Activated CD4-positive, alpha-beta memory T cell treated with anti-CD3 and anti-CD28 coated beads for 36 hours (primary cell): ENCODE results near the gene PFKL. TPM values are rescaled to one million over a fixed set of nuclear protein-coding genes. Genes with fewer than 3 reads are reported as not detected.

Experiments
- CTCF ChIA-PET: fragments of 350-600 bp; sonication (Branson Sonifier 250); formaldehyde crosslinking; loops from one replicate; lab custom pipeline; 2021; ENCODE audit warnings: antibody characterized with exemption, inconsistent platforms; lab: Charles Lee
- POLR2A ChIA-PET: fragments of 350-600 bp; sonication (Branson Sonifier 250); formaldehyde crosslinking; loops from one replicate; lab custom pipeline; 2021; ENCODE audit warnings: antibody characterized with exemption; lab: Charles Lee
- DNase-seq: peaks from one replicate; pipeline ENCODE4 v3.0.0-alpha.2; 2020
- H3K27ac Mint-ChIP-seq: one replicate; pipeline ENCODE4 v1.8.0; 2021; ENCODE audit warnings: mixed read lengths
- H3K27me3 Mint-ChIP-seq: one replicate; pipeline ENCODE4 v1.8.0; 2021; ENCODE audit warnings: mixed read lengths
- H3K36me3 Mint-ChIP-seq: one replicate; pipeline ENCODE4 v1.8.0; 2021; ENCODE audit warnings: mixed read lengths
- H3K4me1 Mint-ChIP-seq: one replicate; pipeline ENCODE4 v1.8.0; 2021; ENCODE audit warnings: low read depth, mixed read lengths
- H3K4me3 Mint-ChIP-seq: one replicate; pipeline ENCODE4 v1.8.0; 2021; ENCODE audit warnings: mild to moderate bottlenecking, mixed read lengths
- H3K9me3 Mint-ChIP-seq: one replicate; pipeline ENCODE4 v1.8.0; 2021; ENCODE audit warnings: mixed read lengths
- intact Hi-C: fragments of 100-400 bp; cut with micrococcal nuclease; formaldehyde crosslinking; loops from one replicate; pipeline ENCODE4 v1.15.1; 2023
- total RNA-seq, 2 experiments: library from RNA; stranded (reverse); gene quantifications; one replicate each; pipeline ENCODE4 v1.2.3, GENCODE V29; 2021

PFKL gene
- total RNA-seq, 2 experiments from 2014 or later, result 197 to 210 TPM

DNA sequence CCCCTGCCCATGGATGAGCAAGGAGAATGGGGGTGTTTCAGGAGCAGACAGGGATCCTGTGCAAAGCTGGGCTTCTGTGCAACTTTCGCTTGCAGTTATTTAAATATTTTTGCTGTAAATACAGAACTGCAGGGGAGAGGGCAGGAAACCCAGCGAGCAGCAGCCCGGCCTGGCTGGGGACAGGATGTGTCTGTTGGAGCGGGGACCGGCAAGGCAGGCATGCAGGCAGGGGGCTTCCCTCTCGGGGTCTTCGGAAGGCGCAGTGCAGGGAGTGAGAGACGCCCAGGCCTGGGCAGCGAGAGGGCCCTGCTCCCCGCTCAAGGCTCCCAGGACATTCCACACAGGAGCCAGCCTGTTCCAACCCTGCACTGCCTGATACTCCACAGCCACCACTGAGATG, 15.9 kb upstream of the PFKL start:
- intact Hi-C loops, result no loop called here
- no peak for DNase-seq
- ChIA-PET CTCF (no interaction called here), POLR2A (no interaction called here)
- no peak overlapping the region for H3K4me3 Mint-ChIP-seq
- H3K27me3 Mint-ChIP-seq, result peaks cover 3% of the 10 kb centered on the region
- no peak overlapping the region for H3K27ac Mint-ChIP-seq
- H3K4me1 Mint-ChIP-seq, result no peaks in the 10 kb centered on the region
- no peaks in the 10 kb centered on the region for H3K36me3 Mint-ChIP-seq
- H3K9me3 Mint-ChIP-seq, result no peaks in the 10 kb centered on the region

DNA sequence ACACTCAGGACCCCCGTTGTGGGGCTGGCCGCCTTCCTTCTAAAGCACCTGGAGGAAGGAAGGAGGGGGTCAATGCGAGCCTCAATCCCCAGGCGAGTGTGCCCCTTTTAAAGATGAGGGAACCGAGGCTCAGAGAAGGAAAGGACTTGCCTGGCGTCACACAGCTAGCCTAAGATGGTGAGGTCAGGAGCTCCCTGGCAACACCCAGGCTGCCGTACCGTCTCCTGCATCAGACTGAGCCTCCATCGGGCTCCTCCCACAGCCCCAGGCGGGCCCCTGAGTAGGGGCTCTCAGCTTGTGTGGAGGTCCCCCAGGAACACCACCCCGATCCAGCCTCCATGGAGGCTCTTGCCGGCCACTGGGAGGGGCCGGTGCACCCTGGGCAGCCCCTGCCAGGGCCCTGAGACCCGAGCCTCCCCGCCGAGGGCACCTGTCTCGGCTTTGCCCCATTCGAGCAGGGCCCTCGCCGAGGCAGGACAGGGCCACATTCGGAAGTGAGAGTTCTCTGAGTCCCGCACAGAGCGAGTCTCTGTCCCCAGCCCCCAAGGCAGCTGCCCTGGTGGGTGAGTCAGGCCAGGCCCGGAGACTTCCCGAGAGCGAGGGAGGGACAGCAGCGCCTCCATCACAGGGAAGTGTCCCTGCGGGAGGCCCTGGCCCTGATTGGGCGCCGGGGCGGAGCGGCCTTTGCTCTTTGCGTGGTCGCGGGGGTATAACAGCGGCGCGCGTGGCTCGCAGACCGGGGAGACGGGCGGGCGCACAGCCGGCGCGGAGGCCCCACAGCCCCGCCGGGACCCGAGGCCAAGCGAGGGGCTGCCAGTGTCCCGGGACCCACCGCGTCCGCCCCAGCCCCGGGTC, 14.5 kb upstream of the PFKL start, which contains the start of gene AIRE:
TSS of gene AIRE (plus strand) at position 739 of the 855 bp plus-strand sequence. CDS start 131 bp downstream, outside the sequence.
- intact Hi-C loops, result no loop called here
- ChIA-PET POLR2A (no interaction called here), CTCF (no interaction called here)
- no peaks in the 10 kb centered on the region for H3K9me3 Mint-ChIP-seq
- H3K27ac Mint-ChIP-seq, result no peak within 1 kb of the TSS
- H3K4me1 Mint-ChIP-seq, result no peaks in the 10 kb centered on the region
- no peaks in the 10 kb centered on the region for H3K36me3 Mint-ChIP-seq
- DNase-seq, result no peak
- H3K4me3 Mint-ChIP-seq, result no peak within 1 kb of the TSS
- H3K27me3 Mint-ChIP-seq, result peaks cover 3% of the 10 kb centered on the region

DNA sequence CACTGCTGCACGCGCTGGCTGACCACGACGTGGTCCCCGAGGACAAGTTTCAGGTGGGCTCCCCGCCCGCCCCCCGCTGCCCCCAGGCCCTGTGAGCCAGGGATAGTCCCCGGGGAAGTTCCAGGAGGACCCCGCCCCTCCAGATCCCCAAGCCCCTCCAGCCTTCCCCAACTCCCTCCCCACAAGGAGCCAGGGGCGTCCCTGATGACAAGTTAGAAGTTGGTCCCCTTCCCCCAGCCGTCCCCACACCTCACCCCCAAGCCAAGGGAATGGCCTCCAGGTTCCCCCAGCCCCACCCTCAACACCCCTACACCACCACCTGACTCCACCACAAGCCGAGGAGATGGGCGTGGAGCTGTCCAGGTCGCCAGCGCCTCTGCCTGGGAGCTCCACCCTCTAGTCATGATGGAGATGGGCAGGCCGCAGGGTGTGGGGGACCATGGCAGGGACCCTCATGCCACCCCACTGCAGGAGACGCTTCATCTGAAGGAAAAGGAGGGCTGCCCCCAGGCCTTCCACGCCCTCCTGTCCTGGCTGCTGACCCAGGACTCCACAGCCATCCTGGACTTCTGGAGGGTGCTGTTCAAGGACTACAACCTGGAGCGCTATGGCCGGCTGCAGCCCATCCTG, 13.7 kb upstream of the PFKL start:
- CTCF ChIA-PET, result interaction anchor here (2.3 kb wide), 1 partner anchor 11 kb away, joined by 11 read pairs; no protein-coding TSS in a partner anchor
- Mint-ChIP-seq H3K36me3 (no peaks in the 10 kb centered on the region), H3K4me1 (no peaks in the 10 kb centered on the region), H3K27ac (no peak overlapping the region), H3K27me3 (peaks cover 3% of the 10 kb centered on the region), H3K4me3 (no peak overlapping the region), H3K9me3 (no peaks in the 10 kb centered on the region)
- POLR2A ChIA-PET, result interaction anchor here (1.1 kb wide), 1 partner anchor 12 kb away, joined by 3 read pairs; no protein-coding TSS in a partner anchor
- DNase-seq, result no peak
- intact Hi-C loops, result no loop called here

DNA sequence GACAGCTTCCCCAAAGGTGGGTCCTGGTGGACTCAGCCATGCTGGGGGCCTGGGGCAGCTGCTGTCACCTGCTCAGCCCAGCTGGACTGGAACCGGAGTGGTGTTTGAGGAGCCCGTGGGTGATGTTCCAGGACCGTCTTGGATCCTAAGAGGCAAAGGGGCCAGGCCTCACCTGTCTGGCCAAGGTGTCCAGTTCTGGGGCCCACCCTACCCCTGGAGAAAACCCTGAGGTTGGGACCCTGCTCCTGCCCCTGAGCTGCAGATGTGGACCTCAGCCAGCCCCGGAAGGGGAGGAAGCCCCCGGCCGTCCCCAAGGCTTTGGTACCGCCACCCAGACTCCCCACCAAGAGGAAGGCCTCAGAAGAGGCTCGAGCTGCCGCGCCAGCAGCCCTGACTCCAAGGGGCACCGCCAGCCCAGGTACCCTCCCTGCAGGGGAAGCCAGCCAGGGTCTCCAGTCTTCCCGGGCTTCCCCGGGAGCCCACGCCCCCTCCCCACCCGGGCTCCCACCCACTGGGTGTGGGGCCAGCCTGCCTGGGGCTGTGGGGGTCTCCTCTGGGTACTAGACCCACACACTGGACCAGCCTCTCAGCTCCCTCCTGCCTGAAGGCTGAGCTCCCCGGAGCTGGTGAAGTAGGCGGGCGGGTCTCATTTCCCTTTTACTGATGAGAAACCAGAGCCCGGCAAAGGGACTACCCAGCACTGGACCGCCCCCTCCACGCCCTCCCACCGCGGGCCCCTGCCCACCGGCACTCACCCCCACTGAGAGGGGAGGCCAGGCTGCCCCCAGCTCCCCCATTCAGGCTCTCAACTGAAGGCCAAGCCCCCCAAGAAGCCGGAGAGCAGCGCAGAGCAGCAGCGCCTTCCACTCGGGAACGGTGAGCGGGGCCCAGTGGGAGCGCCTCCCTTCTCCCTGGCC, 12.9 kb upstream of the PFKL start:
- ChIA-PET POLR2A (interaction anchor here (1.1 kb wide), 1 partner anchor 11 kb away, joined by 3 read pairs; no protein-coding TSS in a partner anchor), CTCF (interaction anchor here (2.3 kb wide), 1 partner anchor 10 kb away, joined by 11 read pairs; no protein-coding TSS in a partner anchor)
- no peak for DNase-seq
- intact Hi-C loops, result no loop called here
- Mint-ChIP-seq H3K9me3 (no peaks in the 10 kb centered on the region), H3K36me3 (no peaks in the 10 kb centered on the region), H3K4me1 (no peaks in the 10 kb centered on the region), H3K27me3 (peaks cover 3% of the 10 kb centered on the region), H3K4me3 (no peak overlapping the region), H3K27ac (no peak overlapping the region)

DNA sequence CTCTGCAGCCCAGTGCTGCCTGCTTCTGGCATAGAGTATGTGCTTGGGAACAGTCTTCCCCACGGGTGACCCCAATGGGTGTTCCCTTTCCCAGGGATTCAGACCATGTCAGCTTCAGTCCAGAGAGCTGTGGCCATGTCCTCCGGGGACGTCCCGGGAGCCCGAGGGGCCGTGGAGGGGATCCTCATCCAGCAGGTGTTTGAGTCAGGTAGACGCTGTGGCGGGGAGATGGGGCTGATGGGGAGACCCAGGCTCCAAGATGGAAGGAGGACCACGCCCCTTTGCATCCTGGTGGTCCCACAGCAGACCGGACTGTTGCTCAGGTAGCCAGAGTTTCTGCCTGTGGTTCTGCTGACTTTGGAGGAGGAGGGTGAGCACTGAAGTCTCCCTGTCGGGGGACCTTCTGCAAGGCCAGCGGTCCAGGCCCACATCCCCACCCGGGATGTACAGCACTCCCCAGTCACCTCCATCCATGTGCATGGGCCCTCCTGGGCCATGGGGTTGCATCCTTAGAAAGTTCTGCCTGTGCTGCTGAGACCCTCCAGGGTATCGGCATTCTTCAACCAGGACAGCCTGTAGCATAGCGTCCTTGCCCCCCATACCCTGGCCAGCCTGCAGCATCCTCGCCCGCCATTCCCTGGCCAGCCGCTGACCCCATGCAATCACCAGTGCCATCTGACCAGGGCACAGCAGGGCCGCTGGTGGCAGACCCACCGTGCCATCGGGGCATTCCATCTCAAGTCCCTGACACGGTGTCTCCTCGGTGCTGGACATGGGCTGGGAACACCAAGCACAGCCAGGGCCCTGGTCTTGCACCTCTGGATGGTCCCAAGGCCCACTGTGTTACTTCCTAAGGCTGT, 11.4 kb upstream of the PFKL start:
- no peak overlapping the region for H3K27ac Mint-ChIP-seq
- H3K4me1 Mint-ChIP-seq, result no peaks in the 10 kb centered on the region
- no peaks in the 10 kb centered on the region for H3K36me3 Mint-ChIP-seq
- intact Hi-C loops, result no loop called here
- ChIA-PET CTCF (interaction anchor here (2.3 kb wide), 1 partner anchor 9 kb away, joined by 11 read pairs; no protein-coding TSS in a partner anchor), POLR2A (no interaction called here)
- H3K4me3 Mint-ChIP-seq, result no peak overlapping the region
- H3K27me3 Mint-ChIP-seq, result peaks cover 3% of the 10 kb centered on the region
- no peak for DNase-seq
- H3K9me3 Mint-ChIP-seq, result no peaks in the 10 kb centered on the region

DNA sequence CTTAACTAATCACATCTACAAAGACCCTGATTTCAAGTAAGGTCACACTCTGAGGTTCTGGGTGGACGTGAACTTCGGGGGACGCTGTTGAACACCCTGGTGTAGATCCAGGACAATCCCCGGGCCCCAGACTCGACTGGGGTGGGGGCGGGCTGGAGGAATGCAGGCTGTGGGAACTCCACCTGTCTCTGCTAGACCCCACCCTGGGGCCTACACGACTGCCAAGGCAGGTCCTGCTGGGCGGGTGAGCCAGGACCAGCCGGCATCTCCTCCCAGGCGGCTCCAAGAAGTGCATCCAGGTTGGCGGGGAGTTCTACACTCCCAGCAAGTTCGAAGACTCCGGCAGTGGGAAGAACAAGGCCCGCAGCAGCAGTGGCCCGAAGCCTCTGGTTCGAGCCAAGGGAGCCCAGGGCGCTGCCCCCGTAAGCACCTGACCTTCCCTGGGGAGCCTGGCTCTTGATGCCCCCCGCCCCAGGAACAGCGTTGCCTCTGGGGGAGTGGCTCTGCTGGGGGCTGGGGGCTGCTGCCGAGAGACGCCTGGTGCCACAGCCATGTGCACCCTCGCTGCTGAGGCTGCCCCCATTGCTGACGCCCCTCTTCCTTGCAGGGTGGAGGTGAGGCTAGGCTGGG, 10.4 kb upstream of the PFKL start:
- Mint-ChIP-seq H3K4me3 (no peak overlapping the region), H3K27ac (no peak overlapping the region), H3K4me1 (no peaks in the 10 kb centered on the region), H3K27me3 (peaks cover 3% of the 10 kb centered on the region), H3K9me3 (no peaks in the 10 kb centered on the region), H3K36me3 (no peaks in the 10 kb centered on the region)
- no peak for DNase-seq
- CTCF ChIA-PET, result no interaction called here
- intact Hi-C loops, result no loop called here
- POLR2A ChIA-PET, result no interaction called here

DNA sequence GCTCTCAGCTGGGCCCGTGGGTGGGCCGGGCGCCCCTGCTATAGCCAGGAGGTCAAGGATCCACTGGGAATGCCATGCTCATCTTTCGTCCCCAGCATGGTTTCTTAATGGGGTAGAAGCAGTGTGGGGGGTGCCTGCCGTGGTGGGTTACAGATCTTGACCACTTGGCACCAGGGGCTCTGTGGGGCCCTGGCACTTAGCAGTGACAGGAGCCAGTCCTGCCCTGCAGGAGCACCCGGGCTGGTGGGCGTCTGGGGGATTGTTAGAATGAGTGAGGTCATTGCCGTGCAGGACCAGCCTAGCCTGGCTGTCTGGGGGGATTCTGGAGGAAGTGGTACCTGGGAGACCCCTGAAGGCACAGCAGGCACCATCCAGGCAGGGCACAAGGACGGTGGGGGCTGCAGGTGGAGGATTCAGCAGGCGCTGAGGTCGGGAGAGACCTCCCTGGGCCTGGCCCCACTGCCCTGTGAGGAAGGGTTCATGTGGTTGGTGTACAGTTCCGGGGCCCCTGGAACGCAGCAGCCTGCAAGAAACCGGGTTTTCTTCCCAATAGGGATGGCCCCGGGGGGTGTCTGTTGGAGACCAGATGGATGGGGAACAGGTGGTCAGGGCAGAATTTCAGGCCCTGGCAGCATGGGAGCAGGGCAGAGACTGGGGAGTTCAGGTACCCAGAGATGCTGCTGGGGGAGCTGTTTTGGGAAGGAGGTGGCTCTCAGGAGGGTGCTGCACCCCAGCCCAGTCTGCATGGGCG, 9.4 kb upstream of the PFKL start:
- CTCF ChIA-PET, result no interaction called here
- intact Hi-C loops, result no loop called here

DNA sequence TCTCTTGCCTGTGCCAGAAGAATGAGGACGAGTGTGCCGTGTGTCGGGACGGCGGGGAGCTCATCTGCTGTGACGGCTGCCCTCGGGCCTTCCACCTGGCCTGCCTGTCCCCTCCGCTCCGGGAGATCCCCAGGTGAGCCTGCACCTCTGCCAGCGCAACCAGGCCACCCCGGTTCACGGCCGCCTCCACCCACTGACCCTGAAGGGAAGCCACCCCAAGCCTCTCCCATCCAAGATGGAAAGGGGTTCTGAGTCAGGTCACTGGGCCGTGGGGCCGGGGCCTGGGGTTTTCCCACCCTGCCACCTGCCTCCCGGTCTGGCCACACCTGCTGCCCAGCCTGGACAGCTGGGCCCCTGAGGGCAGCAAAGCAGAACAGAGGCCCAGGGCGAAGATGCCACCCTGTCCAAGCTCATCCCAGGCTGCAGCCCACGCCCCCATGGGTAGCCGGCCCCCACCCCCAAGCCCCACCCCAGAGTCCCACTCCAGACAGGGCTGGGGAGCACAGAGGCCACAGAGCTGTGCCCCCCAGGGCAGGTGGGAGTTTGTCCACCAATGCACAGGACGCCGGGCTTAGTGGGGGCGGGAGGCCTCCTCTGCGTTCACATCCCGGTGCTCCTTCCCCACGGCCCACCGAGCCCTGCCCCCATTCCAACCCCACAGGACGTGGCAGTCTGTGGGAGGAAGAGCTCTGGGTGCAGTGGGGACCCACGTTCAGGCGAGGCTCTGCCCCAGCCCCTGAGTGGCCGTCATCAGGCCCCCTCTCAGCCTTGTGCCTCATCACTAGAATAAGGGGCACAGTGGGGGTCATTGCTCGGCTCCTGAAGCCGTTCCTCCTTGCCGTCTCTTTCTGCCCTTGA, 8.5 kb upstream of the PFKL start:
- Mint-ChIP-seq H3K36me3 (no peaks in the 10 kb centered on the region), H3K4me1 (peaks cover 5% of the 10 kb centered on the region), H3K27me3 (peaks cover 3% of the 10 kb centered on the region), H3K4me3 (no peak overlapping the region), H3K9me3 (no peaks in the 10 kb centered on the region), H3K27ac (no peak overlapping the region)
- ChIA-PET POLR2A (no interaction called here), CTCF (no interaction called here)
- intact Hi-C loops, result no loop called here
- DNase-seq, result no peak

More for the DNA sequence above, 9.4 kb upstream of the PFKL start:
- no peaks in the 10 kb centered on the region for H3K9me3 Mint-ChIP-seq
- H3K4me3 Mint-ChIP-seq, result no peak overlapping the region
- peaks cover 5% of the 10 kb centered on the region for H3K4me1 Mint-ChIP-seq
- H3K27ac Mint-ChIP-seq, result no peak overlapping the region
- no peak for DNase-seq
- H3K27me3 Mint-ChIP-seq, result peaks cover 3% of the 10 kb centered on the region
- POLR2A ChIA-PET, result no interaction called here
- H3K36me3 Mint-ChIP-seq, result no peaks in the 10 kb centered on the region

DNA sequence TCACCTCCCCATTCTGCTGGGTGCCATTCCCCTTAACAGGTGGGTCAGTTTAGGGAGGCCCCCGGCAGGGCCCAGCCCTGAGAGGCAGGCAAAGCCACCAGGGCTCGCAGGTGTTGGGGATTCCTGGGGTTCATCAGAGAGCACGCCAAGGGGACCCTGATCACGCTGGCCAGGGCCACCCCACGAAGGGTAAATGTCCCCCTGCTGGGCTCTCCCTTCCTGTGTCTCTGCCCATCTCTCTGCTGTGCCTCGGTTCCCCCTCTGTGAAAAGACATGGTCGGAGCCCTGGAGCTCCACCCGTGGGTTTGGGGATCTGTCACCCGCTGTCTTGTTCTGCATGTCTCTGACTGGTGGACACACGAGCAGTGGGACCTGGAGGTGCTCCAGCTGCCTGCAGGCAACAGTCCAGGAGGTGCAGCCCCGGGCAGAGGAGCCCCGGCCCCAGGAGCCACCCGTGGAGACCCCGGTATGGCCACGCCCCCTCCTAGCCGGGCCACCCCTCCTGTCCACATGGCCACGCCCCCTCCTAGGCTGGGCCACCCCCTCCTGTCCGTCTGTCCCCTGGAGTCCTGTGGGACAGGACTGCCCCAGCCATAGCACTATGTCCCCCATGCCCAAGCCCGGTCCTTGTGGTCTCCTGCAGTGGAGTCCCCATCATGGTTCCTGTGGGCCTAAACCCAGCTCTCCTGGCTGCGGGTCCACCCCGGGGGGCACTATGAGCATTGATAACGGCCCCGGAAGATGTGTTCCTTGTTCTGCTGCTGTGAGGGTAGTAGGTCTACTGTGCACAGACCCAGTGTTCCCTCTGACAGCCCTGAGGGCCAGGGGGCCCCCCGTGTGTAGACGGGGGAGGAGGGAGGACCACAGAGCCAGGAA, 7.7 kb upstream of the PFKL start:
- no peak overlapping the region for H3K27ac Mint-ChIP-seq
- peaks cover 3% of the 10 kb centered on the region for H3K27me3 Mint-ChIP-seq
- CTCF ChIA-PET, result no interaction called here

More for the DNA sequence above, 7.7 kb upstream of the PFKL start:
- Mint-ChIP-seq H3K4me1 (peaks cover 5% of the 10 kb centered on the region), H3K4me3 (no peak overlapping the region), H3K36me3 (no peaks in the 10 kb centered on the region), H3K9me3 (no peaks in the 10 kb centered on the region)
- no peak for DNase-seq
- intact Hi-C loops, result no loop called here
- POLR2A ChIA-PET, result no interaction called here
